ENCODE results near the gene HOXA3. TPM values are rescaled to one million over a fixed set of nuclear protein-coding genes. Genes with fewer than 3 reads are reported as not detected.

The HOXA3 gene
- total RNA-seq, 1 donor from 2014 or later: 209 TPM

DNA sequence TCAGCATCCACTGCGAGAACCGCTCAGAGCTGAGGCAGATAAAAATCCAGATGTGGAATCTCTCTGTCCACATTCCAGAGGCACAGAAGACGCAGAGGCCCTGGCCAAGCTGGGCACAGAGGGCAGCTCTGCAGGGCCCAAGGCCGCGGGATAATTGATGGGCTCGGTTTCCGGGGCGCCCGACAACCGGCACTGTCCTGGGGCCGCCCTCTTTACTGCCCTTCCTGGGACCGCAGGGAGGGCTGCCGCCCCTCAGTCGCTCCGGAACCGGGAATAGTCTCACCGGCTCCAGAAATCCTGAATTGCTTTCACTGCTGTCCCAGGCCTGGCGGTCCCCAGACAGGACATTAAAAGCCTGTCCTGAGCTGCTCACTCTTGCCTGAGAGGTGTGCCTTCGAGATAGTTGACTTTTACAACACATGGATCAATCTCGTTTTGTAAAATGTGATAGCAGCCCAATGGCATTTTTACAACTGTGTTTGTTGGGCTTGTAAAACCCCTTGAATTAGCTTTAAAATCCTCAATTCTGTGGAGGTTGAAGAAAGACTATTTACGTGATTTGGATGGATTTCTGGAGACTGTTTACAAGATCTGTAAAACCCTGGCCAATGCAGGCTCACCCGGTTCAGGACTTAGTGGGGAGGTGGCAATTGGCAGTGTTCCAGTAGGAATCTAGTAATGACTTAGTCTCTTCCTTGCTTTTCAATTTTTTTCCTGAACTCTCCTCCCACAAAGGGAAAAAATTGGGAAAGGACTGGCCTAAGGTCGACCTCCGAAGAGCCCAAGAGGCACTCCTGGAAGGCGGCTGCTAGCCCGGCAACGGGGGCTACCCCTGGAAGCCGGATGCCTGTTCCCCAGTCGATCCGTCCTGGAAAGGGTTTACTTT lies 3.4 kb downstream of the HOXA3 start:
- Mint-ChIP-seq H3K27me3 (ENCODE audit: low read depth) (peaks cover 25% of the 10 kb centered on the region), H3K9me3 (no peaks in the 10 kb centered on the region), H3K27ac (peak overlapping the region; percentile 99), H3K36me3 (peaks cover 15% of the 10 kb centered on the region), H3K4me1 (peaks cover 78% of the 10 kb centered on the region), H3K4me3 (peak overlapping the region; percentile 87)
- TF ChIP-seq, protein P1, sequence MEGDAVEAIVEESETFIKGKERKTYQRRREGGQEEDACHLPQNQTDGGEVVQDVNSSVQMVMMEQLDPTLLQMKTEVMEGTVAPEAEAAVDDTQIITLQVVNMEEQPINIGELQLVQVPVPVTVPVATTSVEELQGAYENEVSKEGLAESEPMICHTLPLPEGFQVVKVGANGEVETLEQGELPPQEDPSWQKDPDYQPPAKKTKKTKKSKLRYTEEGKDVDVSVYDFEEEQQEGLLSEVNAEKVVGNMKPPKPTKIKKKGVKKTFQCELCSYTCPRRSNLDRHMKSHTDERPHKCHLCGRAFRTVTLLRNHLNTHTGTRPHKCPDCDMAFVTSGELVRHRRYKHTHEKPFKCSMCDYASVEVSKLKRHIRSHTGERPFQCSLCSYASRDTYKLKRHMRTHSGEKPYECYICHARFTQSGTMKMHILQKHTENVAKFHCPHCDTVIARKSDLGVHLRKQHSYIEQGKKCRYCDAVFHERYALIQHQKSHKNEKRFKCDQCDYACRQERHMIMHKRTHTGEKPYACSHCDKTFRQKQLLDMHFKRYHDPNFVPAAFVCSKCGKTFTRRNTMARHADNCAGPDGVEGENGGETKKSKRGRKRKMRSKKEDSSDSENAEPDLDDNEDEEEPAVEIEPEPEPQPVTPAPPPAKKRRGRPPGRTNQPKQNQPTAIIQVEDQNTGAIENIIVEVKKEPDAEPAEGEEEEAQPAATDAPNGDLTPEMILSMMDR (IDR thresholded peaks at IDR 0.05; ENCODE audit: unreplicated experiment): no peak
- DNase-seq (ENCODE audit: low spot score in 2 of 2, unreplicated experiment in 2 of 2): peak in 1 of 2 experiments; percentile 45

DNA sequence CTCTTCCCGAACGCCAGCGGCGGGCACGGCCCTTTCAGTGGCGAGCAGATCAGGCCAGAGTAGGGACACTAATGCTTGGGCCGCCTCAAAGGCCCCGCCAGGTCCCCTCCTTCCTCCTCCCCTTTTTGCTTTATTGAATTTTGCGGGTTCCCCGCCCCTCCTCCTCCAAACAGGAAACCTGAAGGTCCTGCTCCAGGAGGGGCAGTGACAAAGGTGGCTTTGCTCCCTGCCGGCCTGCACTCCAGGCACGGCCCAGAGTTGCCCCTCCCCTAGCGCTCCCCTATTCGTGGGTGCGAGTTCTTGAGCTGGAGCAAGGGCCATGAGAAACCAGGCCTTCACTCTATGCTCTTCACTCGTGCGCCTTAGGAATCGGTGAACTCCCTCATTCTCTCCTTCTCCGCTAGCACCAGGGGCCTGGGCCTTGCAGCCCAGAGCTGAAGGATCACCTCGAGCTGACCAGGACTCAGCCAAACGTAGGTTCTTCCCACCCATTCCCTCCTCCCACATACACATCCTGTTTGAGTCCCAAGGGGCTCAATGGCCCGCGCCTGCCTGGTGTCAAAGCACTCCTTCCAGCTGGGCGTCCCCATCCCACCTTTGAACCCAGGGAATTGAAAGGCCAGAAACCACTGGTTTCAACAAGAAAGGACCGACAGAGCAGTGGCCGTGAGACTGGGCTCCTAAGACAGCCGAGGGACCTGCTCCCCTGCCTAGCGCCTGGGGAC lies 4.2 kb downstream of the HOXA3 start:
- DNase-seq (ENCODE audit: low spot score in 2 of 2, unreplicated experiment in 2 of 2): peak in 1 of 2 experiments; percentile 51
- TF ChIP-seq, protein P1 (IDR thresholded peaks at IDR 0.05; ENCODE audit: unreplicated experiment): no peak
- Mint-ChIP-seq H3K4me1 (peaks cover 73% of the 10 kb centered on the region), H3K27me3 (ENCODE audit: low read depth) (peaks cover 17% of the 10 kb centered on the region), H3K4me3 (peak overlapping the region; percentile 87), H3K27ac (peak overlapping the region; percentile 99), H3K9me3 (no peaks in the 10 kb centered on the region), H3K36me3 (peaks cover 14% of the 10 kb centered on the region)

DNA sequence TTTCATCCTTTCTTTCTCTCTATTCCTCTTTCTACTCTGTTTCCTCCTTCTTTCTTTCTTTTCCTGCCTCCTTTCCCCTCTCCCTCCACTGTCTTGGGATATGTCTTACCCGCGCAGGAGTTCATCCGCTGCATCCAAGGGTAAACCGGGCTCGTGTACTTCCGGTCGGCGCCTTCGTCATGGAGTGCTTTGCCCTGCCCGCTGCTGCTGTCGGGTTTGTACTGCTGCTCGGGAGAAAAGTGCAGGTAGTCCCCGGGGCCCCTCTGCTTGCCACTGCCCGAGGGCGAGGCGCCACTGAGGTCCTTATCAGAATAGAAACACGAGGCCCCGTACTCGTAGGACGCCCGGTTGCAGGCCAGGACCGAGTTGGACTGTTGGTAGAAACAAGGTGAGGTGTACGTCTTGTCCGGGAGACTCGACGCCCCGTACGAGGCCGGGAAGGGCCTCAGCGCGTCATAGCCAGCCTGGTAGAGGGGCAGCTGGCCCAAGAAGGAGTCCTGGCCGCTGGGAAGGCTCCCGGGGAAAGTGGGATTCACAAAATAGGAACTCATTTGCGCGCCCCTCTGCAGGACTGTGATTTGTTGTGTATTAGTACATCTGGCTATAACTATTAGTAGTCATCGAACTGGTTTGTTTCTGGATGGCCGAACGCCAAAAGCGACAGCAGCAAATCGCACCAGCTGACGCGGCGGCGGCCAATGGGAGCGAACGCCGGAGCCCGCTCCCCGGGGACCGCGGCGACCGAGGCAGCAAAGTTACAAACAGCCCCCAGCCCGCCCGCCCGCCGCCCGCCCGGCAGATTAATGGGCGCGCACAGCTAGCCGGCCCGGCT lies 5.0 kb downstream of the HOXA3 start, which contains the start of gene HOXA6:
HOXA6 (minus strand) TSS at position 576 of the 832 bp plus-strand sequence; CDS start at position 551, 25 bp downstream.
- Mint-ChIP-seq H3K27ac (peak within 1 kb of the TSS; percentile 99), H3K4me3 (peak within 1 kb of the TSS; percentile 87), H3K9me3 (no peaks in the 10 kb centered on the region), H3K36me3 (peaks cover 18% of the 10 kb centered on the region), H3K27me3 (ENCODE audit: low read depth) (peaks cover 12% of the 10 kb centered on the region), H3K4me1 (peaks cover 70% of the 10 kb centered on the region)
- DNase-seq (ENCODE audit: low spot score in 2 of 2, unreplicated experiment in 2 of 2): peak in 1 of 2 experiments; percentile 75
- TF ChIP-seq, protein P1 (IDR thresholded peaks at IDR 0.05; ENCODE audit: unreplicated experiment): no peak

DNA sequence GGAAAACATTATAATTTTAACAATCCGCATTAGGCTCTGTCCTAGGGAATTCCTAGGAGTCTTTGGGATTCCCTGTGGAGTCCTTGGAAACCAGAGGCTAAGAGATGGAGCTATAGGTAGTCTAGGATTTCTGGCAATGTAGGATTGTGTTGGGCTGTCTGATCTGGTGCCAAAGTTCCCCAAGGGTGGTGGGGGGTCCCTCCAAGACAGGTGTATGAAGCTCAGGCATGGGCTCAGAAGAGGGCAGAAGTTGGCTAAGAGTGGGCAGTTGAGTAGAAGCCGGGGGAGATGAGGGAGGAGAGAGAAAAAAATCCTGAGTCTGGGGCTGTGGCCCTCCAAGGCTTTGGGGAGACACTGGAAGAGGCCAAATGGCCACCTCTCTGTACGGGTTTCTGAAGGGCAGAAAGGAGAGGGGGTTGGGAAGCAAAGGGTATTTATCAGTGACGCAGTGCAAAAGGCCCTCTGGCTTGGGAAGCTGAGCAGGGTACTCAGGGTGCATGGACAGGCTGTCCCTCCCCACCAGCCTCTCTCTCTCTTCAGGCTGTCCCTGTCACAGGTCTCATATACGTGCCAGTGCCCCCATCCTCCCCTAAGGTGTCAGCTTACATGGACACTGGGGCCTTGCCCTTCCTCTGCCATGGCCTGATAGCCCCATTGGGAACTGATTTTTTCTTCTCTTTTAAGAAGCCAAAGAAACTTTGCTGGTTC lies 5.7 kb downstream of the HOXA3 start:
- Mint-ChIP-seq H3K27me3 (ENCODE audit: low read depth) (peaks cover 6% of the 10 kb centered on the region), H3K4me1 (peaks cover 68% of the 10 kb centered on the region), H3K27ac (peak overlapping the region; percentile 99), H3K4me3 (peak overlapping the region; percentile 87), H3K9me3 (no peaks in the 10 kb centered on the region), H3K36me3 (peaks cover 21% of the 10 kb centered on the region)
- TF ChIP-seq, protein P1 (IDR thresholded peaks at IDR 0.05; ENCODE audit: unreplicated experiment): no peak
- DNase-seq (ENCODE audit: low spot score in 2 of 2, unreplicated experiment in 2 of 2): peak in 1 of 2 experiments; percentile 37

Data from mesothelial cell of epicardium (in vitro differentiated cells).